Right atrium auricular region (tissue), 2 donors: ENCODE measurements around the gene NUFIP1. TPM values are rescaled to one million over a fixed set of nuclear protein-coding genes. Genes with fewer than 3 reads are reported as not detected.

ENCODE experiments used
- DNase-seq: peaks from one replicate; pipeline ENCODE4 v3.0.0-alpha.2; 2019; ENCODE audit warnings: low spot score
- H3K27ac ChIP-seq, 2 donors: fragments of 200-600 bp; sonication (generic); 1 replicate in 1 of 2; 2 replicates in 1 of 2; pipeline ENCODE4 v1.5.1; 2016 to 2019
- H3K27me3 ChIP-seq, 2 donors: fragments of 200-600 bp; sonication (generic); one replicate each; pipeline versions ENCODE4 v1.5.1 to v1.6.0; 2017 to 2019
- H3K36me3 ChIP-seq: fragments of 200-600 bp; sonication (generic); one replicate; pipeline ENCODE4 v1.5.1; 2016
- H3K4me1 ChIP-seq, 2 donors: fragments of 200-600 bp; sonication (generic); one replicate each; pipeline versions ENCODE4 v1.5.1 to v1.6.0; 2017 to 2019
- H3K4me3 ChIP-seq, 2 donors: fragments of 200-600 bp; sonication (generic); 1 replicate in 1 of 2; 2 replicates in 1 of 2; pipeline ENCODE4 v1.5.1; 2017 to 2019; ENCODE audit warnings: mild to moderate bottlenecking in 1 of 2, moderate library complexity in 1 of 2
- H3K9me3 ChIP-seq, 2 donors: fragments of 200-600 bp; sonication (generic); one replicate each; pipeline ENCODE4 v1.5.1; 2019
- CTCF ChIP-seq, 2 donors: fragments of 200-600 bp; sonication (generic); IDR thresholded peaks; one replicate each; pipeline ENCODE4 v1.5.1; 2019; ENCODE audit warnings: antibody characterized with exemption in 2 of 2
- total RNA-seq, 2 donors: library from RNA; depleted of rRNA; stranded (reverse); fragments of >200 nt; gene quantifications; one replicate each; pipeline ENCODE4 v1.1.0, GENCODE V29; 2016

The NUFIP1 gene
- total RNA-seq, 2 donors from 2014 or later = 2.2 to 2.9 TPM

DNA sequence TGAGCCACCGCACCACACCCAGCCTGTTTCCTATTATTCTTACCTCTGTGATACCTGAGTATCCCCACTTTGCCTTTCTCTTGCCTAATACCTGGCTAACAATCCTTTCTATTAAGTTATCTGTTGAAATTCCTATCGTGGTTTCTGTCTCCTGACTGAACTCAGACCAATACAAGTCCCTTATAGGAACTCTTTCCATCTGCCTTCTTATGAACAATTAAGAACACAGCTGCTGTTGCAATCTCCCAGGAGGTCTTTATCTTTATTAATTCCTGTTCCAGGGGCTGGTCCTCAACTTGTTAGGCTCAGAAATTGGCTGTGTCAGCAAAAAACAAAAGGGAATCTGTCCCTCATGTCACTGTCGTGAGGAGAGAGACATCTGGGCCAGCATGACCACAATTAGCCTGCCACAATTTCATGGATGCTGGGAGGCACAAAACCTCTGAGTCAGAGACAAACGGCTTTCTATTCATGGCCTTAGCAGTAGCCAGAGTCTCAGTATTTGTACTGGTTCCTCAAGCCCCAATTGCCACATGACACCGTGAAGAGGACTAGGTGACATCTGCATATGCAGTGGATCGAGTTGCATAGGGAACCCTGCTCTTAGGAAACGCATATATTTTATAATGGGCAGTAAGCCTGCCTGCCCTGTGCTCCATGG, 58.2 kb downstream of the NUFIP1 start:
- H3K4me3 ChIP-seq = no peak overlapping the region
- H3K27ac ChIP-seq = peak overlapping the region in 1 of 2 donors; percentile 76
- TF ChIP-seq CTCF (IDR thresholded peaks at IDR 0.05) = no peak
- peaks cover 0 to 27% of the 10 kb centered on the region in 2 donors for H3K4me1 ChIP-seq
- no peak for DNase-seq
- H3K27me3 ChIP-seq = no peaks in the 10 kb centered on the region
- no peaks in the 10 kb centered on the region for H3K9me3 ChIP-seq
- no peaks in the 10 kb centered on the region for H3K36me3 ChIP-seq

DNA sequence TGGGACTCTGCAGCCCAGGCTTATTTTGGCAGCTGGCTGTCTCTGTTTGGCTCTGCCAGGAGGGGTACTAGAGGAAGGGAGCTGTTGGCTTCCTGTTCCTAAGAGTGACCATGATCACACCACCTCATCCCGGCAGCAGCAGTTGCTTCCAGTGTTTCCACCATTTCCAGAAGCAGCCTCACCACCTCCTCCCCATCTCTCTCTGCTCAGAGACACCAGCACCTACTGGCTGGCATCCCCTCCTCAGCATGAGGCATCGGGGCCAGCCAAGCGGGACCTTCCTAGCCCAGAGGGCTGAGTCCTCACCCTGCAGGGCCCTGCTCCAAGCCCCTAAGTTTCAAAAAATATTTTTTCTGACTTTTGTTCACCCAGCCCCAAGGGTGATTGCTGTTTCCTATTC, 59.0 kb downstream of the NUFIP1 start:
- no peak overlapping the region for H3K27ac ChIP-seq
- H3K36me3 ChIP-seq = no peaks in the 10 kb centered on the region
- no peaks in the 10 kb centered on the region for H3K9me3 ChIP-seq
- peaks cover 0 to 27% of the 10 kb centered on the region in 2 donors for H3K4me1 ChIP-seq
- no peaks in the 10 kb centered on the region for H3K27me3 ChIP-seq
- no peak for DNase-seq
- TF ChIP-seq CTCF (IDR thresholded peaks at IDR 0.05) = no peak
- H3K4me3 ChIP-seq = no peak overlapping the region

- H3K4me3 ChIP-seq = no peak overlapping the region
- H3K27me3 ChIP-seq = no peaks in the 10 kb centered on the region
- DNase-seq = no peak
- H3K27ac ChIP-seq = no peak overlapping the region
- no peaks in the 10 kb centered on the region for H3K9me3 ChIP-seq
- peaks cover 0 to 27% of the 10 kb centered on the region in 2 donors for H3K4me1 ChIP-seq
- TF ChIP-seq CTCF (IDR thresholded peaks at IDR 0.05) = no peak
- no peaks in the 10 kb centered on the region for H3K36me3 ChIP-seq
Observed at GRCh38 chr13:44929692-44930091, 59.6 kb downstream of the NUFIP1 start.

GRCh38 chr13:44927968-44928367, 61.3 kb downstream of the NUFIP1 start:
- no peak for TF ChIP-seq CTCF (IDR thresholded peaks at IDR 0.05)
- peaks cover 0 to 13% of the 10 kb centered on the region in 2 donors for H3K4me1 ChIP-seq
- no peaks in the 10 kb centered on the region for H3K27me3 ChIP-seq
- no peak overlapping the region for H3K4me3 ChIP-seq
- DNase-seq = no peak
- H3K9me3 ChIP-seq = no peaks in the 10 kb centered on the region
- H3K36me3 ChIP-seq = no peaks in the 10 kb centered on the region
- H3K27ac ChIP-seq = peak overlapping the region in 1 of 2 donors; percentile 67

GRCh38 chr13:44921931-44922758, 67.1 kb downstream of the NUFIP1 start:
- H3K9me3 ChIP-seq = no peaks in the 10 kb centered on the region
- peak; percentile 85 for DNase-seq
- no peaks in the 10 kb centered on the region for H3K36me3 ChIP-seq
- H3K4me3 ChIP-seq = no peak overlapping the region
- TF ChIP-seq CTCF (IDR thresholded peaks at IDR 0.05) = no peak
- H3K27ac ChIP-seq = peak overlapping the region; percentile 96
- H3K4me1 ChIP-seq = peaks cover 0 to 33% of the 10 kb centered on the region in 2 donors
- no peaks in the 10 kb centered on the region for H3K27me3 ChIP-seq
